NCI-H146 (cell line): Measurements from ENCODE around the gene NFATC1.
A peak's percentile ranks its signal among the peaks of the same experiment; 100 is the strongest.

Source experiments
- DNase-seq: peaks from one replicate; lab custom pipeline; 2025; lab: John Stamatoyannopoulos, UW

The NFATC1 gene

GRCh38 chr18:79521416-79522205 lies 125.9 kb downstream of the NFATC1 start:
- DNase-seq = no peak

- DNase-seq = no peak
Observed at GRCh38 chr18:79522451-79523205, 126.9 kb downstream of the NFATC1 start.

GRCh38 chr18:79523206-79523735 lies 127.5 kb downstream of the NFATC1 start:
- DNase-seq = no peak

GRCh38 chr18:79523736-79524180 lies 128.0 kb downstream of the NFATC1 start:
- no peak for DNase-seq

- DNase-seq = no peak
Observed at GRCh38 chr18:79524181-79525078, 128.7 kb downstream of the NFATC1 start.

GRCh38 chr18:79525556-79526467 lies 130.1 kb downstream of the NFATC1 start:
- DNase-seq = no peak

GRCh38 chr18:79526468-79527460 lies 131.0 kb downstream of the NFATC1 start:
- DNase-seq = no peak

GRCh38 chr18:79527656-79528315 lies 132.1 kb downstream of the NFATC1 start:
- no peak for DNase-seq

GRCh38 chr18:79528316-79528695 lies 132.6 kb downstream of the NFATC1 start:
- no peak for DNase-seq

- peak; percentile 59 for DNase-seq
Observed at GRCh38 chr18:79528846-79529245, 133.1 kb downstream of the NFATC1 start.

- DNase-seq = no peak
Observed at GRCh38 chr18:79529296-79529695, 133.6 kb downstream of the NFATC1 start.

- DNase-seq = no peak
Observed at GRCh38 chr18:79529991-79530390, 134.3 kb downstream of the NFATC1 start.

GRCh38 chr18:79530821-79531220 lies 135.1 kb downstream of the NFATC1 start:
- no peak for DNase-seq

- no peak for DNase-seq
Observed at GRCh38 chr18:79531386-79531785, 135.7 kb downstream of the NFATC1 start.

GRCh38 chr18:79531926-79532312 lies 136.2 kb downstream of the NFATC1 start:
- DNase-seq = no peak

- DNase-seq = no peak
Observed at GRCh38 chr18:79532313-79533007, 136.7 kb downstream of the NFATC1 start.

- no peak for DNase-seq
Observed at GRCh38 chr18:79533146-79533545, 137.4 kb downstream of the NFATC1 start.

GRCh38 chr18:79533591-79533990 lies 137.9 kb downstream of the NFATC1 start:
- no peak for DNase-seq

- DNase-seq = no peak
Observed at GRCh38 chr18:79534356-79534755, 138.6 kb downstream of the NFATC1 start.
